ENCODE results near the gene ADGRG6.

- TF ChIP-seq CTCF (IDR thresholded peaks at IDR 0.05): no peak
- TF ChIP-seq POLR2A (IDR thresholded peaks at IDR 0.05): no peak
Observed at GRCh38 chr6:142444376-142444775, 142.6 kb downstream of the ADGRG6 start.
